Neural cell (in vitro differentiated cells): ENCODE results near the gene ATF2.

Experiments used
- EP300 ChIP-seq: fragments of 450-650 bp; conservative IDR thresholded peaks from 2 replicates; pipeline ENCODE4 v1.6.1; 2014; ENCODE audit warnings: antibody characterized with exemption, mild to moderate bottlenecking, moderate library complexity; ENCODE audit not compliant: poor library complexity, severe bottlenecking
- EZH2 ChIP-seq: fragments of 200-600, 300-800 bp; shearing (Covaris generic), sonication (generic); IDR thresholded peaks from 2 replicates; pipeline ENCODE4 v1.6.1; 2014; ENCODE audit warnings: antibody characterized with exemption, low read length, borderline replicate concordance, mild to moderate bottlenecking; ENCODE audit not compliant: insufficient read depth, poor library complexity, severe bottlenecking
- POLR2AphosphoS5 ChIP-seq: IDR thresholded peaks from 2 replicates; pipeline ENCODE4 v1.6.1; 2012
- RAD21 ChIP-seq: fragments of 450-650 bp; conservative IDR thresholded peaks from 2 replicates; pipeline ENCODE4 v1.6.1; 2014; ENCODE audit warnings: antibody characterized with exemption, mild to moderate bottlenecking, moderate library complexity
- SMC3 ChIP-seq: fragments of 450-650 bp; conservative IDR thresholded peaks from 2 replicates; pipeline ENCODE4 v1.6.1; 2014; ENCODE audit warnings: antibody characterized with exemption, mild to moderate bottlenecking, moderate library complexity; ENCODE audit not compliant: poor library complexity
- TF ChIP-seq, protein P1 (sequence below): fragments of 450-650 bp; IDR thresholded peaks from 2 replicates; pipeline ENCODE4 v1.5.1; 2014; ENCODE audit warnings: antibody characterized with exemption, mild to moderate bottlenecking, moderate library complexity; ENCODE audit not compliant: poor library complexity, severe bottlenecking
- TF ChIP-seq, protein P2 (sequence below): IDR thresholded peaks from 2 replicates; pipeline ENCODE4 v1.6.1; 2012; ENCODE audit warnings: borderline replicate concordance

DNA sequence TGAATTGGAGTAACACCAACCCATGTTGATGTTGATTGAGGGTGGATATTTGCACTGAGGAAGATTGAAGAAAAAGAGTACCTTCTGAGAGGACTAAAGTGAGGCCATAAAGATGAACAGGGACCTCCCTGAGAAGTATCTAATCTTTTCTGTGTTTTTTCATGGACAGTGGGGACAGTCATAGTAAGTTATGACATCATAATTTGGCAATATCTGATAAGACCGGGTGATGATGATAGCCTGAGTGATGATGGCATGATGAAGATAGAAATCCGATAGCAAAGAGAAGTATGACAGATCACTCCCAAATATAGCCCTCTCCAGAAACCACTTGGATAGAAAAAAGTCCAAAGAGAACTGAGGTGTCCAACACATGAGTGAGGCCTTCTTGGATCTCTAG, 15.7 kb upstream of the ATF2 start:
- no peak for TF ChIP-seq EZH2
- no peak for TF ChIP-seq RAD21
- no peak for TF ChIP-seq SMC3
- TF ChIP-seq, protein P1, sequence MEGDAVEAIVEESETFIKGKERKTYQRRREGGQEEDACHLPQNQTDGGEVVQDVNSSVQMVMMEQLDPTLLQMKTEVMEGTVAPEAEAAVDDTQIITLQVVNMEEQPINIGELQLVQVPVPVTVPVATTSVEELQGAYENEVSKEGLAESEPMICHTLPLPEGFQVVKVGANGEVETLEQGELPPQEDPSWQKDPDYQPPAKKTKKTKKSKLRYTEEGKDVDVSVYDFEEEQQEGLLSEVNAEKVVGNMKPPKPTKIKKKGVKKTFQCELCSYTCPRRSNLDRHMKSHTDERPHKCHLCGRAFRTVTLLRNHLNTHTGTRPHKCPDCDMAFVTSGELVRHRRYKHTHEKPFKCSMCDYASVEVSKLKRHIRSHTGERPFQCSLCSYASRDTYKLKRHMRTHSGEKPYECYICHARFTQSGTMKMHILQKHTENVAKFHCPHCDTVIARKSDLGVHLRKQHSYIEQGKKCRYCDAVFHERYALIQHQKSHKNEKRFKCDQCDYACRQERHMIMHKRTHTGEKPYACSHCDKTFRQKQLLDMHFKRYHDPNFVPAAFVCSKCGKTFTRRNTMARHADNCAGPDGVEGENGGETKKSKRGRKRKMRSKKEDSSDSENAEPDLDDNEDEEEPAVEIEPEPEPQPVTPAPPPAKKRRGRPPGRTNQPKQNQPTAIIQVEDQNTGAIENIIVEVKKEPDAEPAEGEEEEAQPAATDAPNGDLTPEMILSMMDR: no peak
- TF ChIP-seq, protein P2, sequence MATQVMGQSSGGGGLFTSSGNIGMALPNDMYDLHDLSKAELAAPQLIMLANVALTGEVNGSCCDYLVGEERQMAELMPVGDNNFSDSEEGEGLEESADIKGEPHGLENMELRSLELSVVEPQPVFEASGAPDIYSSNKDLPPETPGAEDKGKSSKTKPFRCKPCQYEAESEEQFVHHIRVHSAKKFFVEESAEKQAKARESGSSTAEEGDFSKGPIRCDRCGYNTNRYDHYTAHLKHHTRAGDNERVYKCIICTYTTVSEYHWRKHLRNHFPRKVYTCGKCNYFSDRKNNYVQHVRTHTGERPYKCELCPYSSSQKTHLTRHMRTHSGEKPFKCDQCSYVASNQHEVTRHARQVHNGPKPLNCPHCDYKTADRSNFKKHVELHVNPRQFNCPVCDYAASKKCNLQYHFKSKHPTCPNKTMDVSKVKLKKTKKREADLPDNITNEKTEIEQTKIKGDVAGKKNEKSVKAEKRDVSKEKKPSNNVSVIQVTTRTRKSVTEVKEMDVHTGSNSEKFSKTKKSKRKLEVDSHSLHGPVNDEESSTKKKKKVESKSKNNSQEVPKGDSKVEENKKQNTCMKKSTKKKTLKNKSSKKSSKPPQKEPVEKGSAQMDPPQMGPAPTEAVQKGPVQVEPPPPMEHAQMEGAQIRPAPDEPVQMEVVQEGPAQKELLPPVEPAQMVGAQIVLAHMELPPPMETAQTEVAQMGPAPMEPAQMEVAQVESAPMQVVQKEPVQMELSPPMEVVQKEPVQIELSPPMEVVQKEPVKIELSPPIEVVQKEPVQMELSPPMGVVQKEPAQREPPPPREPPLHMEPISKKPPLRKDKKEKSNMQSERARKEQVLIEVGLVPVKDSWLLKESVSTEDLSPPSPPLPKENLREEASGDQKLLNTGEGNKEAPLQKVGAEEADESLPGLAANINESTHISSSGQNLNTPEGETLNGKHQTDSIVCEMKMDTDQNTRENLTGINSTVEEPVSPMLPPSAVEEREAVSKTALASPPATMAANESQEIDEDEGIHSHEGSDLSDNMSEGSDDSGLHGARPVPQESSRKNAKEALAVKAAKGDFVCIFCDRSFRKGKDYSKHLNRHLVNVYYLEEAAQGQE: no peak
- no peak for TF ChIP-seq EP300
- TF ChIP-seq POLR2AphosphoS5: no peak
